GM18873 (cell line): ENCODE measurements around the gene EYS.

Experiments
- ATAC-seq: cut with Tn5 transposase; IDR thresholded peaks from one replicate; pipeline ENCODE4 v1.9.1; 2021; ENCODE audit warnings: mild to moderate bottlenecking, moderate library complexity, moderate number of reproducible peaks; ENCODE audit not compliant: unreplicated experiment, low FRiP score

EYS gene

DNA sequence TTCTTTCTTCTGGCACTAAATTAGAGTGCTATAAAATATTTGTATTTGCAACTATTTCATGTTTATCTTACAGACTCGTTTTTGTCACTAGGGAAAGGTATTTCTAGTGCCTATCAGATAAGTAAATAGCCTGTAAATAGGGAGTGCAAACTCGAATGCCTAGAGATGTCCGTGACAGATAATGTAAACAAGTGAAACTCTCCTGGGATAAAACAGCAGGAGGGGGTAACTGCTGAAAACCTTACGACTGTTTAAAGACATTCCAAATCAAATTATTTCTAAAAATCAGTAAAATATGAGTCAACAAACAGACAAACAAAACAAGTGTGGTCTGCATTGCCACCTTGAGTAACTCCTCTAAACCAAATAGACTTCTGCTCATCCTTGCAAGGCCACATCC, 932.1 kb downstream of the EYS start:
- no peak for ATAC-seq

DNA sequence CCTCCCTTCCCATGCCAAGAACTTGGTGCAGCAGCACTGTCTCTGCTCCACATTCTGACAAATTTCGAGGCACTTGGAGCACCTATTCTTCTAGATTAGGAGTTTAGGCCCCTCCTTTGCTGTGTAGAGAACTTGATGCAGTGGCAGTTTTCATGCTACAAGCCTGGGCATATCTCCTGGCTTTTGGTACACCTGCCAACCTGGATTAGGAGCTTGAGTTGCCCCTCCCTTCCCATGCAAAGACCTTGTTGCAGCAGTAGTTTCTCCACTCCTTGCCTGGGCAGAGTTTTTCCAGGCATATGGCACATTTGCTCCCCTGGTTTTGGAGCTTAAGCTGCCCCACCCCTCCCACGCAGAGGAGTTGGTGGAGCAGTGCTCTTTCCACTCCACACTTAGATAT, 956.1 kb downstream of the EYS start:
- ATAC-seq, result no peak

- no peak for ATAC-seq
These were observed 969.6 kb downstream of the EYS start for GRCh38 chr6:64737418-64737817.

DNA sequence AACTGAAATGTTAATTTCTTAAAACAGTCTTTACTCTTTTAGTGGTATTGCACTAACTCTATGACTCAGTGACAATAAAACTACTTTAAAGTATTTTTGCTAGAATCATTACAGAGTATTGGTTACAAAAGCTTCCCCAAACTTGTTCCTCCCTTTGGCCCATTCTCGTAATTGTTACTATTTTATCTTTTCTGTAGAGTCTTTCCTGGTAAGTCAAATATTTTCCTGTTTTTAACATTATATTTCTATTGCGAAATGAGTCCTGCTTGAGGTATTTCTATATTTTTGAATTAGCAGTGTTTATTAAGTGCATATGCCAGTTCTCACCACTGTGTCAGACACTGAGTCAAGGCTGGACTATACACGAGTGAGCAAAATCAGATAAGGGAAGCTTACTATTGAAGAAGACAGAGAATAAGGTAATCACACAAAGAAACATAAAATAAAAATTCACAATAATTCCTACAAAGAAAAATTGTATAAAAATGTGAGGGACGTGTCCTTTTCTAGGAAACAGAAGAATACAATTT, 970.5 kb downstream of the EYS start:
- no peak for ATAC-seq

- no peak for ATAC-seq
These were observed 973.6 kb downstream of the EYS start for GRCh38 chr6:64733433-64733832.

DNA sequence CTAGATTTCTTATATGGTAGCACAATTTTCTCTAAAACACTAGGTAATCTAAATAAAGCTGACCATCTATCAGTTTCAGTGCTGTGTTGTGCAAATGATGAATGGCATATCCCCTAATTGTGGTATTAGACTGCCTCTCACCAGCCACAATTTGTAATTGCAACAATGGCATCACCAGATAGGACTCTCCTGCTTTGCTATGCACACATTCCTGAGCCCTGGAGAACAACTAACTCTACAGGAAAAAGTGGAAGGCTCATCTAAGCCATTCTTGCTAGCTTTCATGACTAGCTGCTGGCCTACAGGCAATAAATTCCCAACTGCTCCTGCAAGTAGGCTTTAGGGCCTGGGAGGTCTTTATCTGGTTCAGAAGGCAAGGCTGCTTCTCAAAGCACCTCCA, 974.1 kb downstream of the EYS start:
- ATAC-seq, result no peak

DNA sequence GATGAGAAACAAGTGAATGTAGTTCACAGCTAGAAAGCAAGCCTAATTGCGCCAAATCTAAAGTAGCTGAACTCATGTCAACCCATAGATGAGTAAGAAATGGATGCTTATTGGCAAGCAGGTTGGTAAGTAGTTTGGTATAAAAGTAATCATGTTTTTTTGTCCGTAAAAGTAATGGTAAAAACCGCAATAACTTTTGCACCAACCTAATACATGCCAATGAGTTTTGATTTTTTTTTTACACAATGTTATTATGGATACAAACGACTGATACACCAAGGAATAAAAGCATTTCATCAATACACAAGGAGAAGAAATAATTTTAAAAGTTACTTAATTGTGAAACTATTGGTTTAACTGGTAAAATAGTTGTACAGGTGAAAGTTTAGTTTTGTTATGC, 977.5 kb downstream of the EYS start:
- ATAC-seq, result no peak

GRCh38 chr6:64727075-64727474, 980.0 kb downstream of the EYS start:
- no peak for ATAC-seq

DNA sequence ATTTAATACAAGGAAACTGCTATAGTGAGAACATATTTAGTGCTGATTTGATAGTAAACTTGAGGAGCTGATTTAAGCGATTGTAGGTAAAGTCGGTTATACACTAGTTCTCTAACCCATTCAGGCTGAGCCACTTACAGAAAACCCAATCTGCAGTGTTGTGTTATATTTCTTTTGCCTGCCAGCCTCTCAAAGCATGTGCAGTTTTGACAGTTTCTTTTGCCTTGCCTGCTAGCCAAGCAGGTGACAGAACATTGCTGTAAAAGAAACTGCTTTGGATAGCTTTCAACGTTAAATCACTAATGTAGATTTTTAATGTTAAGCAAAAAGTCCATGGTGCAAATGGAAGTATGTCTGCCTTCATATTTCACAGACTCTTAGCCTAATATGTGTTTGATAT, 982.9 kb downstream of the EYS start:
- ATAC-seq, result no peak

GRCh38 chr6:64723327-64724058, 983.5 kb downstream of the EYS start:
- ATAC-seq, result no peak

- no peak for ATAC-seq
These were observed 985.2 kb downstream of the EYS start for GRCh38 chr6:64721865-64722264.

GRCh38 chr6:64717281-64717680, 989.7 kb downstream of the EYS start:
- ATAC-seq, result no peak

DNA sequence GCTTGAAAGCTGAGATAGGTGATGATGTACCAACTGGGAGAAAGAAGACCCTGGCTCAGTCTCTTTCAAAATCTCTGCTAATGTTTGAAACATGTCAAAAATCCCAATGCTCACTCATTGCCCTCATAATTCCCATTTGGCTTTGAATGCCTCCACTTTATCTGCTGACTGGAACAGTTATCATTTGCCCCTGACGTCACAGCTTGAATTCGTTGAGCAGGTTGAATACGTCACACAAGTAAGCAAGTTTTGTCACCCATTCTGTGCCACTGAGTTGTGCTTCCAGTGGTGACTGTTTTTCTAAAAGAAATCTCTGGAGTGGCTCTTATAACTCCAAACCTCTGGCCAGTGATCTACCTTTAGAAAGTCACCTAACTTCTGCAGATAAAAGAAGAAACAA, 991.4 kb downstream of the EYS start:
- ATAC-seq, result no peak

GRCh38 chr6:64714073-64714472, 993.0 kb downstream of the EYS start:
- no peak for ATAC-seq

- no peak for ATAC-seq
These were observed 993.9 kb downstream of the EYS start for GRCh38 chr6:64713175-64713574.

DNA sequence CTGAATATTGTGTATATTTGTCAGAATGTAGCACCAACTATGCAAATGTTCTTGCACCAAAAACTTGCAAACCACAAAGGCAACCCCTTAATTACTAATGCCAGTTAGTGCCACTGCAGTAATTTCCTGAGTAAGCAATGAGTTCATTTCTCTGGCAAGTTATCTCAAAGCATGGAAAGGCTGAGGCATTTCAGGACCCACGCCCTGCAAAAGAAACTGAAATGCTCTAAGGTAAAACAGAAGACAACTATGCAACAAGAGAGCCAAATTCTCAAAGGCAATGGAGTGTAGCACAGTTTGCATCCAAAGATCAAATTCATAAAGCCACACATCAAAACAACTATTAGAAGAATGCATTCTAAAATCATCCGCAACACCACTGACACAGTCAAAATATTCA, 994.4 kb downstream of the EYS start:
- no peak for ATAC-seq

DNA sequence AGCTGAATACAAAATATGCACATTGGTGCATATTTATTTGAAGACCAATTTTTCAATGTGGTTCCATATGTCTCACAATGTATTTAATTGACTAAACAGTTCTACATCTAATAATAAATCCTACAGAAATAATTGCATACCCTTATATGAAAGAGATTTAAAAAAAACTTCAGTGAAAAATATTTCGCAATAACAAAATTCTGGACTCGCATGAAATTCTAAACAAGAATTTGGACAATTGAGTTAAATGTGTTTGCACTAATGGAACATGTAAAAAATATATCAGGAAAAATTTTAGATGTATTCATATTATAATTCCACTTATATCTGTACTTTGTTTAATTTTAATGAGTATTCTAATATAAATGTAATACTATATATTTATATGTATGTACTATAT, 1003.1 kb downstream of the EYS start:
- no peak for ATAC-seq

DNA sequence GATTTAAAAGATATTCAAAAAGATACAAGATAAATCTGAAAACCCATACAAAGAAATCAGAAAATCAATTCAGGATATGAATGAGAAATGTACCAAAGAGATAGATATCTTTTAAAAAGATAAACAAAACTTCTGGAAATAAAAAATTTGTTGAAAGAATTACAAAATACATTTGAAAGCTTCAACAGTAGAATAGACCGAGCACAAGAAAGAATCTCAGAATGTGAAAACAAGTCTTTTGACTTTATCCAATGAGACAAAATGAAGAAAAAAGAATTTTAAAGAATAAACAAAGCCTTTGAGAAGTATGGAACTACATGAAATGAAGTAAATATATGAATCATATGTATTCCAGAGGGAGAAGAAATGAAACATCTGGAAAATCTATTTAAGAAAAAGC, 1011.0 kb downstream of the EYS start:
- no peak for ATAC-seq

GRCh38 chr6:64694356-64694755, 1012.7 kb downstream of the EYS start:
- no peak for ATAC-seq

DNA sequence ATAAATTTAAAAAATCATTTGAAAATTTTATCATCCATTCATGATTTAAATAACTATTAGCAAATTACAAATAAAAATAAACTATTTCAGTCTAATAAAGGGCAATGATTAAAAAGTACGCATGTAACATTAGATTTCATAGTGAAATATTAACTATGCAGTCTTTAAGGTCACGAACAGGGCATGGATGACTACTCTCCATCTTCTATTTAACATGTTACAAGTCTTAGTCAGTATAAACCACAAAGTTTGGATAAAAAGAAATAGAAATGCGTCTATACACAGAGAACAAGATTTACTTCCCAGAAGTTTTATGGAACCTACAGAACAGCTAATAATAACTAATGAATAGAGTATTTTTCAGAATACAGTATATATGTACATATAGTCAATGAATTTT, 1016.0 kb downstream of the EYS start:
- no peak for ATAC-seq

- no peak for ATAC-seq
These were observed 1021.6 kb downstream of the EYS start for GRCh38 chr6:64685401-64685800.

DNA sequence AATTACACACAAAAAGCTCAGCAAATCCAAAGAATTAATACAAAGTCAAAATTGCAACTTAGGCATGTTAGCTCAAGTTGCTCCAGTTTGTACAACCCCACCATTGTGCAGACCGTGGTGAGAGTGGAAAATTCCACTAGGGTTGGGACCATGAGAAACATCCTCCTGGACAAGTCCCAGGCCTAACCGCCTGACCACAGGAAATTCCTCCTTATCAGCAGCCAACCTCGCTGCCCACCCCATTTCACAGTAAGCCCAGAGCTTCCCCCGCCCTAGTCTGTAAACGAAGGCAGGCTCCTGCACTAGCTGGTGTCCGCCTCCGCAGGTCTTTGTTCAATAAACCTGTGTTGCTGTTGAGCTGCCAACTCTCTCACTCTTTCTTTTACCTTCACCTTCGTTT, 1023.3 kb downstream of the EYS start:
- ATAC-seq, result no peak
